Measurements from ENCODE around the gene ZNF462. TPM values are rescaled to one million over a fixed set of nuclear protein-coding genes. Genes with fewer than 3 reads are reported as not detected.

Gene ZNF462
- total and polyA plus RNA-seq, 4 donors, result 0.35 to 2.1 (median 1.4) TPM

DNA sequence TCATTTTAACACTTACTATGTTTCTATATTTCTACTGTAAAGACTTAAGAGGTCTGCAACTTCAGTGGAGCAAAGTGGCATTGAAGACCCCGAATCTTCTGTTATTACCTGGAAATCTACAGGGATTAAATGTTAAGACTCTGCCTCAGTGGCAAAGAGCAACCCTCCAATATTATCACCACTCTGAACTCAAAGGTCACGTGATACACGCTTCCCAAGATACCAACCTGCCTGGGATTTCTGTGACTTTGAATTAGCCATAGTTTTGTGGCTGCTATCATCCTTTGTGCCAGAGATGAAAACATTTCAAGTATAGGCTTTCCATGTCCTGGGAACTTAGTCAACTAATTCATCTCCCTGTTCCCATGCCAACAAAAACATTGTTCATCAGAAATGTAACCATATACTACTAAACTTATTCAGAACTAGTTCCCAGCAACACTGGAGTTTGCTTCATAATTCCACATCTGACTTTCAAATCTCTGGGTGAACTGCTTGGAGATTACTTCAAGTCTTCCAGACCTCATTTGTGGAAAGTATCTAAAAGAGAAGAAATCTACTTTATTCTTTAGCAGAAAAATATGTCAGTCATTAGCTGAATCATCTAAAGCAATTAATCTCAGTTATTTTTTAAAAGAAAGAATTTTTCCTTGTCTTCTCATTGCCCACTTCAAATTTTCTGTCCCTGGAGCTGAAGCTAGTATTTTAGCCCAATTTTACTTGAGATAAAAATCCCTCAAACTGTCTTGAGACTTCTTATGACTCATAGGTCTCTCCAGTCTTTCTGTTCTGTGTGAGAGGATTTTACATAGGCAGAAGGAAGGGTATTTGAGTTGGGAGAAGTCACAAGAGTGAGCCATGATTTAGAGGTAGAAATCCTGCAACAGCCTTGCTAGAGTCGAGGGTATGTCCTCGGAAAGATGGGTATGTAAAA lies 83.0 kb downstream of the ZNF462 start:
- TF ChIP-seq RXRA (IDR thresholded peaks at IDR 0.05) (no peak), YY1 (IDR thresholded peaks at IDR 0.05) (no peak), FOXA2 (IDR thresholded peaks at IDR 0.05) (no peak), NR2F2 (IDR thresholded peaks at IDR 0.05) (no peak), SP1 (IDR thresholded peaks at IDR 0.05) (no peak), TAF1 (conservative IDR thresholded peaks at IDR 0.05) (no peak), HNF4A (conservative IDR thresholded peaks at IDR 0.05) (no peak), HNF4G (IDR thresholded peaks at IDR 0.05) (no peak)
- Histone ChIP-seq H3K4me3 (ENCODE audit: low read depth in 1 of 3, low read length in 3 of 3) (no peak overlapping the region), H3K9me3 (ENCODE audit: control insufficient read depth in 4 of 4, low read length in 3 of 4) (no peaks in the 10 kb centered on the region), H3K4me1 (ENCODE audit: control insufficient read depth in 4 of 4, insufficient read depth in 4 of 4, low read length in 3 of 4) (no peaks in the 10 kb centered on the region), H3K9ac (ENCODE audit: low read depth in 1 of 2, low read length in 2 of 2) (no peak overlapping the region), H3K27me3 (ENCODE audit: control insufficient read depth in 4 of 4, insufficient read depth in 4 of 4, low read length in 3 of 4) (no peaks in the 10 kb centered on the region), H3K36me3 (ENCODE audit: control insufficient read depth in 4 of 4, insufficient read depth in 3 of 4, low read depth in 1 of 4, low read length in 3 of 4) (no peaks in the 10 kb centered on the region), H3K27ac (ENCODE audit: low read depth in 1 of 2, low read length in 2 of 2) (no peak overlapping the region)
- DNase-seq (ENCODE audit: low spot score), result no peak
- 89% methylated on average over 5 of the region's 5 CpGs for WGBS

DNA sequence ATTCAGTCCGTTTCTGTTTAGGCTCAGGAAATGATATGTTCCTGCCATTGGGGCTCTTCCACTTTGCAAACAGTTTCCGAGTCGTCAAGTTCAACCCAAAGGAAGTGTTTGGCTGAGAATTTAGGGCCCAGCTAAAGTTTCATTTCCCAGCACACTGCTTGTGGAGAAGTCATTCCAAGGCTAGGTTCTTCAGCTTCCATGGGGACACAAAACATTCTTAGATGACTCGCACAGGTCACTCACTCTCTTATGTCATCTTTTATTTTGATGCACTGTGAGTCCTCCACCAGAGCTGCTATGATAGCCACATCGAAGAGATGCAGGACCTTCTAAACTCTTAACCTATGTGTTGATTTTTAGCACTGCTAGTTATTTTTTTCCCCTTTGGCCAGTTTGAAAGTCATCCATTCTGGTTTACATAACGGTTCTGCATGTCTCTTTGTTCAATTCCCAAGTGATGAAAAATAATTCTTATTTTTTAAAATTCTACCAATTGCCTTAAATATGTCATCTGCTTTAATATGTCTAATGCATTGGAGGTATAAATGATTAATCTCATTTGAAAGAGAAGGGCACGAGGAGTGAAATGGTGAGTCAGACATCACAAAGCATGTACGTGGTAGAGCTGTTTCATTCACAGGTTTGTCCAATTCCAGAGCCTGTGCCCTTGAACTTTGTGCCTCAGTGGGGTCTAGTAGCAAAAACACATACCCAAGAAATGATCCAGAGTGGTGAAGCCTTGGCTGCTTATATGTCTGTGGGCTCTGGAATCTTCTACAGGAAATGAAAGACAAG lies 84.3 kb downstream of the ZNF462 start:
- DNase-seq (ENCODE audit: low spot score), result no peak
- no peaks in the 10 kb centered on the region for H3K9me3 ChIP-seq (ENCODE audit: control insufficient read depth in 4 of 4, low read length in 3 of 4)
- H3K27me3 ChIP-seq (ENCODE audit: control insufficient read depth in 4 of 4, insufficient read depth in 4 of 4, low read length in 3 of 4), result no peaks in the 10 kb centered on the region
- no peaks in the 10 kb centered on the region for H3K36me3 ChIP-seq (ENCODE audit: control insufficient read depth in 4 of 4, insufficient read depth in 3 of 4, low read depth in 1 of 4, low read length in 3 of 4)
- WGBS, result 85% methylated on average over 8 of the region's 8 CpGs
- H3K4me1 ChIP-seq (ENCODE audit: control insufficient read depth in 4 of 4, insufficient read depth in 4 of 4, low read length in 3 of 4), result no peaks in the 10 kb centered on the region
- no peak overlapping the region for H3K9ac ChIP-seq (ENCODE audit: low read depth in 1 of 2, low read length in 2 of 2)
- TF ChIP-seq GABPA (IDR thresholded peaks at IDR 0.05 in 1 of 2, conservative IDR thresholded peaks at IDR 0.05 in 1 of 2) (no peak), RAD21 (IDR thresholded peaks at IDR 0.05) (no peak), NR2F2 (IDR thresholded peaks at IDR 0.05) (no peak), HNF4A (conservative IDR thresholded peaks at IDR 0.05) (no peak)
- TF ChIP-seq, protein P1, sequence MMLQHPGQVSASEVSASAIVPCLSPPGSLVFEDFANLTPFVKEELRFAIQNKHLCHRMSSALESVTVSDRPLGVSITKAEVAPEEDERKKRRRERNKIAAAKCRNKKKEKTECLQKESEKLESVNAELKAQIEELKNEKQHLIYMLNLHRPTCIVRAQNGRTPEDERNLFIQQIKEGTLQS (IDR thresholded peaks at IDR 0.05), result no peak
- no peak overlapping the region for H3K4me3 ChIP-seq (ENCODE audit: low read depth in 1 of 3, low read length in 3 of 3)
- no peak overlapping the region for H3K27ac ChIP-seq (ENCODE audit: low read depth in 1 of 2, low read length in 2 of 2)

DNA sequence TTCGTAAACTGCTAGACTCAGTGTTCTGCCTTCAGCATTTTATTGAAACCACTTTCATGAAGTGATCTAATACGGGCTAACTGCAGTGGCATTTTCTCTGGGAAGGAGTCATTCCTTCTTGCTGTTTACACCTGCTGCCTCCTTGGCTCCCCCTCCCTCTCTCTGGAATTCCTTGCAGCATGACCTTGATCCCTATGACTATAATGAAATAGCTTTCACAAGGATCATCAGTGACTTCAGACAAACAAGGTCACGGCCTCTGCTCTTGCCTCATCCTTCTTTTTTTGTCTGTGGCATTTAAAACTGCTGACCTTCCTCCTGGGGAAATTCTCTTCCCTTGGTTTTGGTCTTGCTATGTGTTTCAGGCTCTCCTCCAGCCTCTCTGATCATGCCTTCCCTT lies 90.2 kb downstream of the ZNF462 start:
- Histone ChIP-seq H3K9ac (ENCODE audit: low read depth in 1 of 2, low read length in 2 of 2) (no peak overlapping the region), H3K27ac (ENCODE audit: low read depth in 1 of 2, low read length in 2 of 2) (no peak overlapping the region), H3K9me3 (ENCODE audit: control insufficient read depth in 4 of 4, low read length in 3 of 4) (no peaks in the 10 kb centered on the region), H3K4me3 (ENCODE audit: low read depth in 1 of 3, low read length in 3 of 3) (no peak overlapping the region), H3K4me1 (ENCODE audit: control insufficient read depth in 4 of 4, insufficient read depth in 4 of 4, low read length in 3 of 4) (no peaks in the 10 kb centered on the region), H3K27me3 (ENCODE audit: control insufficient read depth in 4 of 4, insufficient read depth in 4 of 4, low read length in 3 of 4) (no peaks in the 10 kb centered on the region), H3K36me3 (ENCODE audit: control insufficient read depth in 4 of 4, insufficient read depth in 3 of 4, low read depth in 1 of 4, low read length in 3 of 4) (no peaks in the 10 kb centered on the region)
- TF ChIP-seq TAF1 (conservative IDR thresholded peaks at IDR 0.05), result no peak
- TF ChIP-seq EGR1 (IDR thresholded peaks at IDR 0.05; ENCODE audit: low read depth in 2 of 2), result no peak
- TF ChIP-seq YY1 (IDR thresholded peaks at IDR 0.05), result no peak
- no peak for DNase-seq (ENCODE audit: low spot score)
- 88% methylated on average over 3 of the region's 3 CpGs for WGBS

DNA sequence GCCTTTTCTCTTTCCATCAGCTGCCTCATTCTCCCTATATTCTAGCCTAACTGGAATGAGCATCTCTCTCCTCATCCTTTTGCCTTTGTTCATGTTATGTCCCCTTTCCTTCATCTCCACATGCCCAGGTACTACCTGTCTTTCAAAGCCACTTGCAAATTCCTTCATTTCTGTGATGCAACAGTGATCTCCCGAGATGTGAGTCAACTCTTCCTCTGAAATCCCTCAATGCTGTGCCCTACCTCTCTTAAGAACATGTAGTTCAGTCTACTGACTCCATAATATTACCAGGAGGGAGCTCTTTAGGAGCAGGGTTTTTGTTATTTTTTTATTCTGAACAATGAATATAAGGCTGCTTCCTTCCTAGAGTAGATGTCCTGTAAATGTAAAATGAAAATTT lies 91.6 kb downstream of the ZNF462 start:
- no peak overlapping the region for H3K9ac ChIP-seq (ENCODE audit: low read depth in 1 of 2, low read length in 2 of 2)
- no peak overlapping the region for H3K27ac ChIP-seq (ENCODE audit: low read depth in 1 of 2, low read length in 2 of 2)
- no peak for DNase-seq (ENCODE audit: low spot score)
- H3K36me3 ChIP-seq (ENCODE audit: control insufficient read depth in 4 of 4, insufficient read depth in 3 of 4, low read depth in 1 of 4, low read length in 3 of 4), result no peaks in the 10 kb centered on the region
- TF ChIP-seq NR2F2 (IDR thresholded peaks at IDR 0.05), result no peak
- no peak for TF ChIP-seq FOXA2 (IDR thresholded peaks at IDR 0.05)
- no peak for TF ChIP-seq RXRA (IDR thresholded peaks at IDR 0.05)
- TF ChIP-seq, protein P2, sequence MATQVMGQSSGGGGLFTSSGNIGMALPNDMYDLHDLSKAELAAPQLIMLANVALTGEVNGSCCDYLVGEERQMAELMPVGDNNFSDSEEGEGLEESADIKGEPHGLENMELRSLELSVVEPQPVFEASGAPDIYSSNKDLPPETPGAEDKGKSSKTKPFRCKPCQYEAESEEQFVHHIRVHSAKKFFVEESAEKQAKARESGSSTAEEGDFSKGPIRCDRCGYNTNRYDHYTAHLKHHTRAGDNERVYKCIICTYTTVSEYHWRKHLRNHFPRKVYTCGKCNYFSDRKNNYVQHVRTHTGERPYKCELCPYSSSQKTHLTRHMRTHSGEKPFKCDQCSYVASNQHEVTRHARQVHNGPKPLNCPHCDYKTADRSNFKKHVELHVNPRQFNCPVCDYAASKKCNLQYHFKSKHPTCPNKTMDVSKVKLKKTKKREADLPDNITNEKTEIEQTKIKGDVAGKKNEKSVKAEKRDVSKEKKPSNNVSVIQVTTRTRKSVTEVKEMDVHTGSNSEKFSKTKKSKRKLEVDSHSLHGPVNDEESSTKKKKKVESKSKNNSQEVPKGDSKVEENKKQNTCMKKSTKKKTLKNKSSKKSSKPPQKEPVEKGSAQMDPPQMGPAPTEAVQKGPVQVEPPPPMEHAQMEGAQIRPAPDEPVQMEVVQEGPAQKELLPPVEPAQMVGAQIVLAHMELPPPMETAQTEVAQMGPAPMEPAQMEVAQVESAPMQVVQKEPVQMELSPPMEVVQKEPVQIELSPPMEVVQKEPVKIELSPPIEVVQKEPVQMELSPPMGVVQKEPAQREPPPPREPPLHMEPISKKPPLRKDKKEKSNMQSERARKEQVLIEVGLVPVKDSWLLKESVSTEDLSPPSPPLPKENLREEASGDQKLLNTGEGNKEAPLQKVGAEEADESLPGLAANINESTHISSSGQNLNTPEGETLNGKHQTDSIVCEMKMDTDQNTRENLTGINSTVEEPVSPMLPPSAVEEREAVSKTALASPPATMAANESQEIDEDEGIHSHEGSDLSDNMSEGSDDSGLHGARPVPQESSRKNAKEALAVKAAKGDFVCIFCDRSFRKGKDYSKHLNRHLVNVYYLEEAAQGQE (IDR thresholded peaks at IDR 0.05), result no peak
- 80% methylated on average over 1 of the region's 1 CpG for WGBS
- H3K4me3 ChIP-seq (ENCODE audit: low read depth in 1 of 3, low read length in 3 of 3), result no peak overlapping the region
- no peaks in the 10 kb centered on the region for H3K9me3 ChIP-seq (ENCODE audit: control insufficient read depth in 4 of 4, low read length in 3 of 4)
- H3K27me3 ChIP-seq (ENCODE audit: control insufficient read depth in 4 of 4, insufficient read depth in 4 of 4, low read length in 3 of 4), result peaks cover 0 to 3% (median 0%) of the 10 kb centered on the region in 4 donors
- H3K4me1 ChIP-seq (ENCODE audit: control insufficient read depth in 4 of 4, insufficient read depth in 4 of 4, low read length in 3 of 4), result no peaks in the 10 kb centered on the region

Measured in liver (tissue), 9 donors.